GM19328 (cell line): ENCODE data around the gene TNFRSF14.

Experiments
- ATAC-seq: cut with Tn5 transposase; IDR thresholded peaks from one replicate; pipeline ENCODE4 v1.9.1; 2021; ENCODE audit warnings: mild to moderate bottlenecking, moderate library complexity; ENCODE audit not compliant: unreplicated experiment

The TNFRSF14 gene

GRCh38 chr1:2523191-2523890 is 32.8 kb upstream of the TNFRSF14 start:
- no peak for ATAC-seq

GRCh38 chr1:2523891-2524609 is 32.1 kb upstream of the TNFRSF14 start:
- no peak for ATAC-seq

GRCh38 chr1:2525572-2525919 is 30.6 kb upstream of the TNFRSF14 start:
- no peak for ATAC-seq

- ATAC-seq = peak; percentile 78
These were observed 30.0 kb upstream of the TNFRSF14 start, which contains the start of gene PANK4 for GRCh38 chr1:2525920-2526823. Gene PANK4, minus strand, starts transcription at chr1:2526596. Its CDS starts 9 bp downstream, at chr1:2526587.

GRCh38 chr1:2526824-2527555 is 29.2 kb upstream of the TNFRSF14 start:
- ATAC-seq = peak; percentile 30

- no peak for ATAC-seq
These were observed 28.7 kb upstream of the TNFRSF14 start for GRCh38 chr1:2527556-2527860.

- ATAC-seq = no peak
These were observed 28.2 kb upstream of the TNFRSF14 start for GRCh38 chr1:2528016-2528415.

- ATAC-seq = no peak
These were observed 27.6 kb upstream of the TNFRSF14 start for GRCh38 chr1:2528611-2528965.

- no peak for ATAC-seq
These were observed 27.0 kb upstream of the TNFRSF14 start for GRCh38 chr1:2528966-2529783.

GRCh38 chr1:2529784-2530512 is 26.2 kb upstream of the TNFRSF14 start, which contains the start of gene HES5:
Gene HES5, minus strand, starts transcription at chr1:2530263. Its CDS starts 99 bp downstream, at chr1:2530164.
- ATAC-seq = no peak

- ATAC-seq = no peak
These were observed 25.4 kb upstream of the TNFRSF14 start for GRCh38 chr1:2530513-2531361.

- ATAC-seq = no peak
These were observed 23.5 kb upstream of the TNFRSF14 start for GRCh38 chr1:2532485-2533160.

GRCh38 chr1:2533365-2533764 is 22.8 kb upstream of the TNFRSF14 start:
- no peak for ATAC-seq

- no peak for ATAC-seq
These were observed 21.9 kb upstream of the TNFRSF14 start for GRCh38 chr1:2534315-2534686.

GRCh38 chr1:2534687-2535441 is 21.3 kb upstream of the TNFRSF14 start:
- ATAC-seq = no peak

GRCh38 chr1:2535455-2535854 is 20.7 kb upstream of the TNFRSF14 start:
- no peak for ATAC-seq

GRCh38 chr1:2535981-2536380 is 20.2 kb upstream of the TNFRSF14 start:
- no peak for ATAC-seq
